Neural crest cell (in vitro differentiated cells): Measurements from ENCODE around the gene TADA3. TPM values are rescaled to one million over a fixed set of nuclear protein-coding genes. Genes with fewer than 3 reads are reported as not detected.
A peak's percentile ranks its signal among the peaks of the same experiment; 100 is the strongest.

Source experiments
- DNase-seq: peaks from one replicate; pipeline ENCODE4 v3.0.0; 2021; ENCODE audit warnings: low read depth, mixed read lengths, low spot score
- H3K27ac Mint-ChIP-seq: one replicate; pipeline ENCODE4 v1.8.0; 2021; ENCODE audit warnings: mild to moderate bottlenecking, mixed read lengths; ENCODE audit not compliant: unreplicated experiment
- H3K27me3 Mint-ChIP-seq: 2 replicates; pipeline ENCODE4 v1.8.0; 2021; ENCODE audit warnings: low read depth, mild to moderate bottlenecking, mixed read lengths
- H3K36me3 Mint-ChIP-seq: 2 replicates; pipeline ENCODE4 v1.8.0; 2021; ENCODE audit warnings: low read depth, mild to moderate bottlenecking, mixed read lengths
- H3K4me1 Mint-ChIP-seq: 2 replicates; pipeline ENCODE4 v1.8.0; 2021; ENCODE audit warnings: mixed read lengths
- H3K4me3 Mint-ChIP-seq: one replicate; pipeline ENCODE4 v1.8.0; 2021; ENCODE audit warnings: mild to moderate bottlenecking, mixed read lengths
- H3K9me3 Mint-ChIP-seq: 2 replicates; pipeline ENCODE4 v1.8.0; 2021; ENCODE audit warnings: mixed read lengths
- CTCF ChIP-seq: fragments of 200-600 bp; sonication (generic); conservative IDR thresholded peaks from 2 replicates; pipeline ENCODE4 v1.5.0; 2021; ENCODE audit warnings: antibody characterized with exemption, mild to moderate bottlenecking
- total RNA-seq: library from RNA; stranded (reverse); gene quantifications from 2 replicates; pipeline ENCODE4 v1.2.1, GENCODE V29; 2021

TADA3 gene
- total RNA-seq, 1 donor from 2014 or later = 70.0 TPM

- no peak for TF ChIP-seq CTCF
- Mint-ChIP-seq H3K9me3 (no peaks in the 10 kb centered on the region), H3K27ac (no peak overlapping the region), H3K36me3 (peaks cover 4% of the 10 kb centered on the region), H3K4me1 (peaks cover 33% of the 10 kb centered on the region), H3K4me3 (peak overlapping the region; percentile 68), H3K27me3 (peaks cover 4% of the 10 kb centered on the region)
- DNase-seq = no peak
These were observed 45.0 kb downstream of the TADA3 start for GRCh38 chr3:9747267-9747666.

- H3K9me3 Mint-ChIP-seq = no peaks in the 10 kb centered on the region
These were observed 45.9 kb downstream of the TADA3 start for GRCh38 chr3:9746330-9746729.

GRCh38 chr3:9745521-9745920 lies 46.8 kb downstream of the TADA3 start:
- no peak for TF ChIP-seq CTCF
- peaks cover 4% of the 10 kb centered on the region for H3K36me3 Mint-ChIP-seq
- H3K27me3 Mint-ChIP-seq = peaks cover 4% of the 10 kb centered on the region
- H3K4me3 Mint-ChIP-seq = no peak overlapping the region
- H3K27ac Mint-ChIP-seq = peak overlapping the region; percentile 19
- H3K4me1 Mint-ChIP-seq = peaks cover 16% of the 10 kb centered on the region
- DNase-seq = no peak
- H3K9me3 Mint-ChIP-seq = no peaks in the 10 kb centered on the region

More at GRCh38 chr3:9746330-9746729, 45.9 kb downstream of the TADA3 start:
- DNase-seq = no peak
- TF ChIP-seq CTCF = no peak
- H3K4me1 Mint-ChIP-seq = peaks cover 24% of the 10 kb centered on the region
- no peak overlapping the region for H3K27ac Mint-ChIP-seq
- peak overlapping the region; percentile 31 for H3K4me3 Mint-ChIP-seq
- peaks cover 4% of the 10 kb centered on the region for H3K27me3 Mint-ChIP-seq
- H3K36me3 Mint-ChIP-seq = peaks cover 4% of the 10 kb centered on the region

GRCh38 chr3:9744162-9744561 lies 48.1 kb downstream of the TADA3 start:
- peaks cover 4% of the 10 kb centered on the region for H3K36me3 Mint-ChIP-seq
- no peaks in the 10 kb centered on the region for H3K27me3 Mint-ChIP-seq
- TF ChIP-seq CTCF = no peak
- peaks cover 3% of the 10 kb centered on the region for H3K4me1 Mint-ChIP-seq
- no peak overlapping the region for H3K27ac Mint-ChIP-seq
- H3K4me3 Mint-ChIP-seq = no peak overlapping the region
- H3K9me3 Mint-ChIP-seq = no peaks in the 10 kb centered on the region
- DNase-seq = no peak

- no peaks in the 10 kb centered on the region for H3K27me3 Mint-ChIP-seq
- H3K9me3 Mint-ChIP-seq = no peaks in the 10 kb centered on the region
- no peak overlapping the region for H3K27ac Mint-ChIP-seq
- H3K36me3 Mint-ChIP-seq = peaks cover 4% of the 10 kb centered on the region
- no peak for TF ChIP-seq CTCF
- no peaks in the 10 kb centered on the region for H3K4me1 Mint-ChIP-seq
- H3K4me3 Mint-ChIP-seq = no peak overlapping the region
- no peak for DNase-seq
These were observed 48.7 kb downstream of the TADA3 start for GRCh38 chr3:9743548-9743947.

GRCh38 chr3:9742560-9742959 lies 49.7 kb downstream of the TADA3 start:
- no peak overlapping the region for H3K4me3 Mint-ChIP-seq

More at GRCh38 chr3:9742560-9742959, 49.7 kb downstream of the TADA3 start:
- Mint-ChIP-seq H3K4me1 (no peaks in the 10 kb centered on the region), H3K27ac (no peak overlapping the region), H3K36me3 (peaks cover 4% of the 10 kb centered on the region), H3K27me3 (no peaks in the 10 kb centered on the region), H3K9me3 (no peaks in the 10 kb centered on the region)
- no peak for DNase-seq
- no peak for TF ChIP-seq CTCF
